Smooth muscle cell (in vitro differentiated cells): Measurements from ENCODE around the gene SYNE2. TPM values are rescaled to one million over a fixed set of nuclear protein-coding genes. Genes with fewer than 3 reads are reported as not detected.
A peak's percentile ranks its signal among the peaks of the same experiment; 100 is the strongest.

Experiments used
- DNase-seq: peaks from one replicate; lab custom pipeline; 2025; ENCODE audit not compliant: unreplicated experiment; lab: John Stamatoyannopoulos, UW
- H2AFZ ChIP-seq: fragments of 200-600 bp; sonication (generic); 2 replicates; pipeline ENCODE4 v1.6.0; 2016; ENCODE audit warnings: antibody characterized with exemption, low read depth, mild to moderate bottlenecking
- H3F3A ChIP-seq: fragments of 200-600 bp; sonication (generic); 2 replicates; pipeline ENCODE4 v1.6.0; 2017; ENCODE audit warnings: antibody characterized with exemption, low read depth
- H3K27ac ChIP-seq: fragments of 200-600 bp; sonication (generic); 2 replicates; pipeline ENCODE4 v1.5.1; 2016; ENCODE audit warnings: low read depth, mild to moderate bottlenecking
- H3K27me3 ChIP-seq: fragments of 200-600 bp; sonication (generic); 2 replicates; pipeline ENCODE4 v1.6.1; 2016; ENCODE audit warnings: low read depth, mild to moderate bottlenecking
- H3K36me3 ChIP-seq: fragments of 200-600 bp; sonication (generic); 2 replicates; pipeline ENCODE4 v1.5.1; 2016; ENCODE audit warnings: low read depth
- H3K4me1 ChIP-seq: fragments of 200-600 bp; sonication (generic); 2 replicates; pipeline ENCODE4 v1.5.1; 2016; ENCODE audit warnings: low read depth
- H3K4me2 ChIP-seq: fragments of 200-600 bp; sonication (generic); 2 replicates; pipeline ENCODE4 v1.6.0; 2016; ENCODE audit warnings: mild to moderate bottlenecking
- H3K4me3 ChIP-seq: fragments of 200-600 bp; sonication (generic); 2 replicates; pipeline ENCODE4 v1.5.1; 2016; ENCODE audit warnings: mild to moderate bottlenecking
- H3K79me2 ChIP-seq: fragments of 200-600 bp; sonication (generic); 2 replicates; pipeline ENCODE4 v1.6.0; 2016; ENCODE audit warnings: low read depth, mild to moderate bottlenecking
- H3K9ac ChIP-seq: fragments of 200-600 bp; sonication (generic); 2 replicates; pipeline ENCODE4 v1.6.0; 2016; ENCODE audit warnings: low read depth
- H3K9me3 ChIP-seq: fragments of 200-600 bp; sonication (generic); replicated peaks from 2 replicates; pipeline ENCODE4 v1.5.1; 2016; ENCODE audit warnings: low read depth
- H4K20me1 ChIP-seq: fragments of 200-600 bp; sonication (generic); 2 replicates; pipeline ENCODE4 v1.6.0; 2016; ENCODE audit warnings: low read depth
- WGBS: methylation state at CpG from one replicate; pipeline ENCODE4 v1.1.7; 2016; ENCODE audit warnings: low lambda C conversion rate; 5-methylcytosine and 5-hydroxymethylcytosine counted together
- polyA plus RNA-seq: library from polyadenylated mRNA; unstranded; fragments of >200 nt; fragmentation: Nextera tagmentation; extraction: Ambion mirVana; gene quantifications from 2 replicates; pipeline ENCODE4 v1.2.1, GENCODE V29; 2016
- total RNA-seq: library from RNA; depleted of rRNA; stranded (reverse); fragments of >200 nt; gene quantifications from 2 replicates; pipeline ENCODE4 v1.2.3, GENCODE V29; 2014
- TF ChIP-seq, protein P1 (sequence below): fragments of 200-600 bp; sonication (generic); IDR thresholded peaks from 2 replicates; pipeline ENCODE4 v1.5.1; 2017; ENCODE audit warnings: borderline replicate concordance, mild to moderate bottlenecking, antibody characterized with exemption; ENCODE audit not compliant: insufficient read depth, poor library complexity, severe bottlenecking

SYNE2 gene
- total and polyA plus RNA-seq, 2 experiments from 2014 or later: 4.8 to 20.9 TPM

GRCh38 chr14:64253672-64254071, 400.9 kb downstream of the SYNE2 start:
- H3K79me2 ChIP-seq: no peaks in the 10 kb centered on the region
- TF ChIP-seq, protein P1, sequence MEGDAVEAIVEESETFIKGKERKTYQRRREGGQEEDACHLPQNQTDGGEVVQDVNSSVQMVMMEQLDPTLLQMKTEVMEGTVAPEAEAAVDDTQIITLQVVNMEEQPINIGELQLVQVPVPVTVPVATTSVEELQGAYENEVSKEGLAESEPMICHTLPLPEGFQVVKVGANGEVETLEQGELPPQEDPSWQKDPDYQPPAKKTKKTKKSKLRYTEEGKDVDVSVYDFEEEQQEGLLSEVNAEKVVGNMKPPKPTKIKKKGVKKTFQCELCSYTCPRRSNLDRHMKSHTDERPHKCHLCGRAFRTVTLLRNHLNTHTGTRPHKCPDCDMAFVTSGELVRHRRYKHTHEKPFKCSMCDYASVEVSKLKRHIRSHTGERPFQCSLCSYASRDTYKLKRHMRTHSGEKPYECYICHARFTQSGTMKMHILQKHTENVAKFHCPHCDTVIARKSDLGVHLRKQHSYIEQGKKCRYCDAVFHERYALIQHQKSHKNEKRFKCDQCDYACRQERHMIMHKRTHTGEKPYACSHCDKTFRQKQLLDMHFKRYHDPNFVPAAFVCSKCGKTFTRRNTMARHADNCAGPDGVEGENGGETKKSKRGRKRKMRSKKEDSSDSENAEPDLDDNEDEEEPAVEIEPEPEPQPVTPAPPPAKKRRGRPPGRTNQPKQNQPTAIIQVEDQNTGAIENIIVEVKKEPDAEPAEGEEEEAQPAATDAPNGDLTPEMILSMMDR: no peak
- H3K9ac ChIP-seq: no peak overlapping the region
- WGBS: 60% methylated on average over 3 of the region's 3 CpGs
- H2AFZ ChIP-seq: peak overlapping the region; percentile 15
- H4K20me1 ChIP-seq: no peaks in the 10 kb centered on the region
- H3K27ac ChIP-seq: no peak overlapping the region
- no peak for DNase-seq
- no peaks in the 10 kb centered on the region for H3K9me3 ChIP-seq
- no peaks in the 10 kb centered on the region for H3K36me3 ChIP-seq
- H3K4me3 ChIP-seq: no peak overlapping the region
- H3K4me1 ChIP-seq: no peaks in the 10 kb centered on the region
- no peaks in the 10 kb centered on the region for H3K27me3 ChIP-seq
- H3F3A ChIP-seq: no peaks in the 10 kb centered on the region
- peak overlapping the region; percentile 9 for H3K4me2 ChIP-seq

DNA sequence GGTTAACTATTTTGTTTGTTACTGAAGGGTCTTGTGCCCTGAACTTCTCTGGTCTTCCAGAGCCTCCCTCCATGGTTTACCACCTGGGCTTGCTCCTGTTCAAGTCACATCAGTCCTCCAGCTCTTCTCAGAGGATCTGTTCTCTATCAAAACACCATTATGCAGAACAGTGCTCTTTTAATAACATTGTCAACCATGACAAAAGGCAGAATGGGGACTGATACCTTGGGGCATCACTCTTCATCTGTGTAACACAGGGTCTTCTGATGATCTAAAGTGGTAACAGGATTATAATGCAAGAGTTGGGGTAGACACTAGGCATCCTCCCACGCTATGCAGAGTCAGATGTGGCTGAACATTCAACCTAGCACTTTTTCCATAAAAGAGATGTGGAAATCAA, 403.0 kb downstream of the SYNE2 start:
- Histone ChIP-seq H2AFZ (no peak overlapping the region), H3K36me3 (no peaks in the 10 kb centered on the region), H3K79me2 (no peaks in the 10 kb centered on the region), H4K20me1 (no peaks in the 10 kb centered on the region), H3K9ac (no peak overlapping the region), H3K4me2 (no peak overlapping the region), H3K9me3 (no peaks in the 10 kb centered on the region), H3K4me1 (no peaks in the 10 kb centered on the region), H3F3A (no peaks in the 10 kb centered on the region), H3K27ac (no peak overlapping the region), H3K4me3 (no peak overlapping the region), H3K27me3 (no peaks in the 10 kb centered on the region)
- WGBS: 95% methylated on average over 1 of the region's 1 CpG
- no peak for DNase-seq
- TF ChIP-seq, protein P1: no peak

DNA sequence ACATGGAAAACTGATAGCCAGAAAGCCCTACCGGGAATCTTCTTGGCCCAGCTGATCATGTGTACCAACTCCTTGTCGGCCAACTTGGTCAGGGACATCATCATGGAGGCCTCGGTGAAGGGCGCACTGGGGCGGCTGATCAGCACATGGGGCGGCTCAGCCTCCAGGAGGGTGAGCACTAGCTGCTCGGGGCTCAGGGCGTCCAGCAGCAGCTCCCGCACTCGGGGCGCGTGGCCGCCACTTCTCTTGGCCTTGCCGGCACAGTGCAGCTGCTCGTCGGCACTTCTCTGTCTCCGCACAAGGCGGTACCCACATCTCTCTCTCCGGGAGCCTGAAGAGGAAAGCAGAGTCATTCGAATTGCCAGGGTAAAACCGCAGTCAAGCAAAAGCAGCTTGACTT, 407.6 kb downstream of the SYNE2 start:
- 97% methylated on average over 21 of the region's 21 CpGs for WGBS
- no peaks in the 10 kb centered on the region for H3K4me1 ChIP-seq
- H3K9ac ChIP-seq: no peak overlapping the region

GRCh38 chr14:64265222-64265621, 412.4 kb downstream of the SYNE2 start:
- TF ChIP-seq, protein P1: no peak
- no peak for DNase-seq
- H3K79me2 ChIP-seq: no peaks in the 10 kb centered on the region
- H2AFZ ChIP-seq: no peak overlapping the region
- H3K4me2 ChIP-seq: no peak overlapping the region
- 92% methylated on average over 1 of the region's 1 CpG for WGBS
- no peaks in the 10 kb centered on the region for H3K27me3 ChIP-seq
- H3K4me1 ChIP-seq: no peaks in the 10 kb centered on the region
- no peaks in the 10 kb centered on the region for H4K20me1 ChIP-seq
- H3K4me3 ChIP-seq: no peak overlapping the region
- H3F3A ChIP-seq: no peaks in the 10 kb centered on the region
- H3K9ac ChIP-seq: no peak overlapping the region
- no peaks in the 10 kb centered on the region for H3K36me3 ChIP-seq
- H3K27ac ChIP-seq: no peak overlapping the region
- no peaks in the 10 kb centered on the region for H3K9me3 ChIP-seq

More for the DNA sequence above, 407.6 kb downstream of the SYNE2 start:
- no peak overlapping the region for H2AFZ ChIP-seq
- H3K4me2 ChIP-seq: no peak overlapping the region
- no peaks in the 10 kb centered on the region for H4K20me1 ChIP-seq
- H3F3A ChIP-seq: no peaks in the 10 kb centered on the region
- no peaks in the 10 kb centered on the region for H3K27me3 ChIP-seq
- DNase-seq: no peak
- H3K27ac ChIP-seq: no peak overlapping the region
- H3K9me3 ChIP-seq: no peaks in the 10 kb centered on the region
- no peaks in the 10 kb centered on the region for H3K36me3 ChIP-seq
- H3K79me2 ChIP-seq: no peaks in the 10 kb centered on the region
- H3K4me3 ChIP-seq: no peak overlapping the region
- TF ChIP-seq, protein P1: no peak
